Neural cell (in vitro differentiated cells): Measurements from ENCODE around the gene FXYD1. TPM values are rescaled to one million over a fixed set of nuclear protein-coding genes. Genes with fewer than 3 reads are reported as not detected.

ENCODE experiments used
- H2AFZ ChIP-seq: fragments of 200-600, 300-800 bp; sonication (generic), shearing (Covaris generic); 2 replicates; pipeline ENCODE4 v1.6.0; 2014; ENCODE audit warnings: low read depth, mild to moderate bottlenecking, antibody characterized with exemption, low read length, moderate library complexity
- H3F3A ChIP-seq: fragments of 200-600 bp; shearing (Covaris generic); 2 replicates; pipeline ENCODE4 v1.6.1; 2016; ENCODE audit warnings: mild to moderate bottlenecking, moderate library complexity, mixed read lengths, antibody characterized with exemption, low read length; ENCODE audit not compliant: insufficient read depth, poor library complexity, severe bottlenecking
- H3K27ac ChIP-seq: fragments of 200-600, 300-800 bp; sonication (generic), shearing (Covaris generic); 2 replicates; pipeline ENCODE4 v1.5.1; 2014; ENCODE audit warnings: mild to moderate bottlenecking, low read length, moderate library complexity
- H3K27me3 ChIP-seq: fragments of 300-800, 200-600 bp; sonication (generic), shearing (Covaris generic); 2 replicates; pipeline ENCODE4 v1.6.0; 2014; ENCODE audit warnings: mild to moderate bottlenecking, low read depth, low read length, moderate library complexity; ENCODE audit not compliant: insufficient read depth
- H3K36me3 ChIP-seq: fragments of 300-800, 200-600 bp; sonication (generic), shearing (Covaris generic); 2 replicates; pipeline ENCODE4 v1.5.1; 2014; ENCODE audit warnings: mild to moderate bottlenecking, antibody characterized with exemption, low read length, moderate library complexity; ENCODE audit not compliant: insufficient read depth
- H3K4me2 ChIP-seq: fragments of 300-800, 200-600 bp; sonication (generic), shearing (Covaris generic); 2 replicates; pipeline ENCODE4 v1.6.0; 2014; ENCODE audit warnings: mild to moderate bottlenecking, low read length
- H3K4me3 ChIP-seq: fragments of 300-800, 200-600 bp; sonication (generic), shearing (Covaris generic); 2 replicates; pipeline ENCODE4 v1.5.1; 2014; ENCODE audit warnings: mild to moderate bottlenecking, low read length, moderate library complexity
- H3K79me2 ChIP-seq: fragments of 200-600 bp; shearing (Covaris generic); replicated peaks from 2 replicates; pipeline ENCODE4 v1.6.0; 2014; ENCODE audit warnings: mild to moderate bottlenecking, low read length, moderate library complexity; ENCODE audit not compliant: insufficient read depth
- H3K9ac ChIP-seq: fragments of 300-800, 200-600 bp; sonication (generic), shearing (Covaris generic); 2 replicates; pipeline ENCODE4 v1.6.1; 2016; ENCODE audit warnings: mild to moderate bottlenecking, low read length, mixed read lengths
- H3K9me2 ChIP-seq: fragments of 200-600 bp; shearing (Covaris generic); 2 replicates; pipeline ENCODE4 v1.6.1; 2016; ENCODE audit warnings: mild to moderate bottlenecking, low read length, mixed read lengths; ENCODE audit not compliant: insufficient read depth
- H3K9me3 ChIP-seq: fragments of 200-600, 300-800 bp; sonication (generic), shearing (Covaris generic); 2 replicates; pipeline ENCODE4 v1.6.1; 2016; ENCODE audit warnings: mild to moderate bottlenecking, mixed run types, low read length, moderate library complexity, mixed read lengths
- H4K20me1 ChIP-seq: fragments of 200-600 bp; shearing (Covaris generic); 2 replicates; pipeline ENCODE4 v1.6.1; 2016; ENCODE audit warnings: mild to moderate bottlenecking, mixed run types; ENCODE audit not compliant: insufficient read depth
- CTCF ChIP-seq: fragments of 450-650 bp; IDR thresholded peaks from 2 replicates; pipeline ENCODE4 v1.5.1; 2014; ENCODE audit warnings: antibody characterized with exemption, mild to moderate bottlenecking, moderate library complexity; ENCODE audit not compliant: poor library complexity, severe bottlenecking
- EP300 ChIP-seq: fragments of 450-650 bp; conservative IDR thresholded peaks from 2 replicates; pipeline ENCODE4 v1.6.1; 2014; ENCODE audit warnings: antibody characterized with exemption, mild to moderate bottlenecking, moderate library complexity; ENCODE audit not compliant: poor library complexity, severe bottlenecking
- EZH2 ChIP-seq: fragments of 200-600, 300-800 bp; shearing (Covaris generic), sonication (generic); IDR thresholded peaks from 2 replicates; pipeline ENCODE4 v1.6.1; 2014; ENCODE audit warnings: antibody characterized with exemption, low read length, borderline replicate concordance, mild to moderate bottlenecking; ENCODE audit not compliant: insufficient read depth, poor library complexity, severe bottlenecking
- MXI1 ChIP-seq: fragments of 450-650 bp; conservative IDR thresholded peaks from 2 replicates; pipeline ENCODE4 v1.6.1; 2014; ENCODE audit warnings: antibody characterized with exemption, mild to moderate bottlenecking; ENCODE audit not compliant: poor library complexity, severe bottlenecking
- POLR2AphosphoS5 ChIP-seq: IDR thresholded peaks from 2 replicates; pipeline ENCODE4 v1.6.1; 2012
- RAD21 ChIP-seq: fragments of 450-650 bp; conservative IDR thresholded peaks from 2 replicates; pipeline ENCODE4 v1.6.1; 2014; ENCODE audit warnings: antibody characterized with exemption, mild to moderate bottlenecking, moderate library complexity
- SMC3 ChIP-seq: fragments of 450-650 bp; conservative IDR thresholded peaks from 2 replicates; pipeline ENCODE4 v1.6.1; 2014; ENCODE audit warnings: antibody characterized with exemption, mild to moderate bottlenecking, moderate library complexity; ENCODE audit not compliant: poor library complexity
- TAF1 ChIP-seq: IDR thresholded peaks from 2 replicates; pipeline ENCODE4 v1.6.1; 2012; ENCODE audit warnings: low read depth
- polyA plus RNA-seq: library from polyadenylated mRNA; depleted of rRNA; stranded (reverse); fragments of >200 nt; gene quantifications from 2 replicates; pipeline ENCODE4 v1.2.3, GENCODE V29; 2014
- TF ChIP-seq, protein P1 (sequence below): IDR thresholded peaks from 2 replicates; pipeline ENCODE4 v1.6.1; 2012; ENCODE audit warnings: borderline replicate concordance

FXYD1 gene
- polyA plus RNA-seq, 1 donor from 2014 or later = not detected

GRCh38 chr19:35155981-35156672 is 17.5 kb downstream of the FXYD1 start:
- Histone ChIP-seq H3K9me3 (no peaks in the 10 kb centered on the region), H3K79me2 (no peaks in the 10 kb centered on the region), H3K4me3 (no peak overlapping the region), H3F3A (no peaks in the 10 kb centered on the region), H3K4me2 (no peak overlapping the region), H3K27ac (no peak overlapping the region), H3K27me3 (peaks cover 37% of the 10 kb centered on the region), H2AFZ (no peak overlapping the region), H3K9me2 (no peaks in the 10 kb centered on the region), H3K36me3 (no peaks in the 10 kb centered on the region), H3K9ac (no peak overlapping the region), H4K20me1 (no peaks in the 10 kb centered on the region)
- TF ChIP-seq EZH2 (no peak), CTCF (no peak), SMC3 (no peak), MXI1 (no peak), RAD21 (no peak), TAF1 (no peak), EP300 (no peak), POLR2AphosphoS5 (no peak)
- TF ChIP-seq, protein P1, sequence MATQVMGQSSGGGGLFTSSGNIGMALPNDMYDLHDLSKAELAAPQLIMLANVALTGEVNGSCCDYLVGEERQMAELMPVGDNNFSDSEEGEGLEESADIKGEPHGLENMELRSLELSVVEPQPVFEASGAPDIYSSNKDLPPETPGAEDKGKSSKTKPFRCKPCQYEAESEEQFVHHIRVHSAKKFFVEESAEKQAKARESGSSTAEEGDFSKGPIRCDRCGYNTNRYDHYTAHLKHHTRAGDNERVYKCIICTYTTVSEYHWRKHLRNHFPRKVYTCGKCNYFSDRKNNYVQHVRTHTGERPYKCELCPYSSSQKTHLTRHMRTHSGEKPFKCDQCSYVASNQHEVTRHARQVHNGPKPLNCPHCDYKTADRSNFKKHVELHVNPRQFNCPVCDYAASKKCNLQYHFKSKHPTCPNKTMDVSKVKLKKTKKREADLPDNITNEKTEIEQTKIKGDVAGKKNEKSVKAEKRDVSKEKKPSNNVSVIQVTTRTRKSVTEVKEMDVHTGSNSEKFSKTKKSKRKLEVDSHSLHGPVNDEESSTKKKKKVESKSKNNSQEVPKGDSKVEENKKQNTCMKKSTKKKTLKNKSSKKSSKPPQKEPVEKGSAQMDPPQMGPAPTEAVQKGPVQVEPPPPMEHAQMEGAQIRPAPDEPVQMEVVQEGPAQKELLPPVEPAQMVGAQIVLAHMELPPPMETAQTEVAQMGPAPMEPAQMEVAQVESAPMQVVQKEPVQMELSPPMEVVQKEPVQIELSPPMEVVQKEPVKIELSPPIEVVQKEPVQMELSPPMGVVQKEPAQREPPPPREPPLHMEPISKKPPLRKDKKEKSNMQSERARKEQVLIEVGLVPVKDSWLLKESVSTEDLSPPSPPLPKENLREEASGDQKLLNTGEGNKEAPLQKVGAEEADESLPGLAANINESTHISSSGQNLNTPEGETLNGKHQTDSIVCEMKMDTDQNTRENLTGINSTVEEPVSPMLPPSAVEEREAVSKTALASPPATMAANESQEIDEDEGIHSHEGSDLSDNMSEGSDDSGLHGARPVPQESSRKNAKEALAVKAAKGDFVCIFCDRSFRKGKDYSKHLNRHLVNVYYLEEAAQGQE = no peak

GRCh38 chr19:35156673-35157014 is 18.0 kb downstream of the FXYD1 start:
- Histone ChIP-seq H3K36me3 (no peaks in the 10 kb centered on the region), H3K79me2 (no peaks in the 10 kb centered on the region), H3K9me3 (no peaks in the 10 kb centered on the region), H2AFZ (no peak overlapping the region), H3K9me2 (no peaks in the 10 kb centered on the region), H3K4me3 (no peak overlapping the region), H3K27ac (no peak overlapping the region), H3K27me3 (peaks cover 37% of the 10 kb centered on the region), H3K4me2 (no peak overlapping the region), H3K9ac (no peak overlapping the region), H4K20me1 (no peaks in the 10 kb centered on the region), H3F3A (no peaks in the 10 kb centered on the region)
- TF ChIP-seq, protein P1 = no peak
- TF ChIP-seq MXI1 = no peak
- no peak for TF ChIP-seq CTCF
- TF ChIP-seq EP300 = no peak
- no peak for TF ChIP-seq EZH2
- no peak for TF ChIP-seq RAD21
- TF ChIP-seq TAF1 = no peak
- no peak for TF ChIP-seq POLR2AphosphoS5
- TF ChIP-seq SMC3 = no peak
